Endothelial cell of umbilical vein (primary cell): ENCODE measurements around the gene GRID2. TPM values are rescaled to one million over a fixed set of nuclear protein-coding genes. Genes with fewer than 3 reads are reported as not detected.

ENCODE experiments used
- BruUV-seq: library from RNA; stranded (reverse); fragments of 400-500 nt; replicated peaks from 2 replicates; lab custom pipeline; 2021; lab: Mats Ljungman, UMichigan
- CTCF ChIA-PET: fragments of 300-600, 350-600 bp; sonication (Branson Sonifier 250); formaldehyde crosslinking; loops from one replicate; lab custom pipeline; 2021; ENCODE audit warnings: antibody characterized with exemption, inconsistent platforms; lab: Charles Lee
- POLR2A ChIA-PET: fragments of 300-600, 350-600 bp; sonication (Branson Sonifier 250); formaldehyde crosslinking; loops from one replicate; lab custom pipeline; 2021; ENCODE audit warnings: antibody characterized with exemption, inconsistent platforms; lab: Charles Lee
- DNase-seq: peaks from one replicate; pipeline ENCODE4 v3.0.0-alpha.2; 2011; ENCODE audit warnings: low read depth, low spot score
- FAIRE-seq: peaks from 2 replicates; lab custom pipeline; 2011; peaks lifted over from hg19 to GRCh38; lab: Jason Lieb, UNC
- H2AFZ ChIP-seq: 2 replicates; pipeline ENCODE4 v1.6.0; 2012; ENCODE audit warnings: low read depth, low read length, control low read depth, inconsistent platforms
- H3K27ac ChIP-seq: 2 replicates; pipeline ENCODE4 v1.5.1; 2011; ENCODE audit warnings: low read depth, mild to moderate bottlenecking, control low read depth, low read length, moderate library complexity; ENCODE audit not compliant: insufficient read depth
- H3K27me3 ChIP-seq, 2 experiments: 2 replicates each; pipeline versions ENCODE4 v1.6.0 to v1.6.1; 2011; ENCODE audit warnings: low read length in 2 of 2, mixed read lengths in 1 of 2; ENCODE audit not compliant: control insufficient read depth in 2 of 2, insufficient read depth in 2 of 2
- H3K36me3 ChIP-seq, 2 experiments: 2 replicates in 1 of 2; 3 replicates in 1 of 2; pipeline ENCODE4 v1.5.1; 2011; ENCODE audit warnings: low read length in 2 of 2, mild to moderate bottlenecking in 1 of 2, moderate library complexity in 1 of 2; ENCODE audit not compliant: control insufficient read depth in 2 of 2, insufficient read depth in 2 of 2; ENCODE audit errors: extremely low read depth in 1 of 2
- H3K4me1 ChIP-seq: 3 replicates; pipeline ENCODE4 v1.5.1; 2011; ENCODE audit warnings: mild to moderate bottlenecking, low read length; ENCODE audit not compliant: control insufficient read depth, insufficient read depth; ENCODE audit errors: extremely low read depth
- H3K4me2 ChIP-seq: 2 replicates; pipeline ENCODE4 v1.6.1; 2011; ENCODE audit warnings: low read length, control low read depth, mixed read lengths; ENCODE audit not compliant: insufficient read depth
- H3K4me3 ChIP-seq, 3 experiments: fragments of 200-600 bp in 1 of 3; sonication (generic), shearing (Covaris generic) in 1 of 3; replicated peaks in 1 of 3; 2 replicates each; pipeline ENCODE4 v1.5.1; 2011 to 2016; ENCODE audit warnings: control low read depth in 3 of 3, low read length in 3 of 3, mild to moderate bottlenecking in 2 of 3, inconsistent platforms in 1 of 3, low read depth in 1 of 3, moderate library complexity in 1 of 3; ENCODE audit not compliant: insufficient read depth in 1 of 3
- H3K79me2 ChIP-seq: 2 replicates; pipeline ENCODE4 v1.6.0; 2012; ENCODE audit warnings: low read length, inconsistent platforms; ENCODE audit not compliant: control insufficient read depth, insufficient read depth
- H3K9ac ChIP-seq: replicated peaks from 2 replicates; pipeline ENCODE3; 2011; ENCODE audit warnings: low read length, control low read depth; ENCODE audit not compliant: insufficient read depth; ENCODE audit errors: extremely low read depth
- H3K9me1 ChIP-seq: replicated peaks from 3 replicates; pipeline ENCODE4 v1.6.0; 2011; ENCODE audit warnings: mild to moderate bottlenecking, low read length; ENCODE audit not compliant: control insufficient read depth, insufficient read depth; ENCODE audit errors: extremely low read depth
- H3K9me3 ChIP-seq: replicated peaks from 2 replicates; pipeline ENCODE4 v1.5.1; 2012; ENCODE audit warnings: low read length, inconsistent platforms; ENCODE audit not compliant: control insufficient read depth, insufficient read depth
- H4K20me1 ChIP-seq: replicated peaks from 2 replicates; pipeline ENCODE3; 2011; ENCODE audit warnings: mild to moderate bottlenecking, low read length; ENCODE audit not compliant: control insufficient read depth, insufficient read depth; ENCODE audit errors: extremely low read depth
- CTCF ChIP-seq, 2 donors: IDR thresholded peaks; 1 replicate in 1 of 2; 2 replicates in 1 of 2; pipeline ENCODE4 v1.5.1; 2011; ENCODE audit warnings: low read length in 2 of 2, mild to moderate bottlenecking in 2 of 2, moderate library complexity in 2 of 2, control low read depth in 1 of 2, inconsistent platforms in 1 of 2, low read depth in 1 of 2; ENCODE audit not compliant: insufficient read depth in 1 of 2; ENCODE audit errors: extremely low read depth in 1 of 2
- EZH2 ChIP-seq: IDR thresholded peaks from 2 replicates; pipeline ENCODE4 v1.6.1; 2012; ENCODE audit warnings: borderline replicate concordance, low read depth, mild to moderate bottlenecking, moderate library complexity, low read length, inconsistent platforms; ENCODE audit not compliant: severe bottlenecking
- FOS ChIP-seq: IDR thresholded peaks from 2 replicates; pipeline ENCODE4 v1.6.1; 2011; ENCODE audit warnings: mild to moderate bottlenecking, low read length, moderate library complexity, borderline replicate concordance; ENCODE audit not compliant: insufficient read depth
- GATA2 ChIP-seq: IDR thresholded peaks from 2 replicates; pipeline ENCODE4 v1.7.0; 2011; ENCODE audit warnings: low read depth, mild to moderate bottlenecking, moderate library complexity, mixed read lengths, low read length; ENCODE audit not compliant: insufficient read length, insufficient read depth
- JUN ChIP-seq: IDR thresholded peaks from 2 replicates; pipeline ENCODE4 v1.6.1; 2011; ENCODE audit warnings: borderline replicate concordance, low read depth; ENCODE audit not compliant: insufficient read length, insufficient read depth
- MYC ChIP-seq: IDR thresholded peaks from one replicate; pipeline ENCODE4 v1.6.1; 2011; ENCODE audit warnings: mild to moderate bottlenecking, low read depth, low read length
- POLR2A ChIP-seq: IDR thresholded peaks from 2 replicates; pipeline ENCODE4 v1.6.1; 2012; ENCODE audit warnings: low read depth, mild to moderate bottlenecking, control low read depth, low read length
- POLR2AphosphoS5 ChIP-seq: IDR thresholded peaks from 2 replicates; pipeline ENCODE4 v1.6.1; 2012; ENCODE audit warnings: low read depth, mild to moderate bottlenecking, control low read depth, low read length, moderate library complexity; ENCODE audit not compliant: insufficient read depth
- dilution Hi-C: fragments of 300-500 bp; cut with MboI; formaldehyde crosslinking; loops from one replicate; pipeline ENCODE4 v1.15.0; 2019; ENCODE audit warnings: low sequenced_read_pairs; ENCODE audit not compliant: extremely low pct_ligation_motif_present
- intact Hi-C: fragments of 100-400 bp; cut with micrococcal nuclease; formaldehyde crosslinking; loops from one replicate; pipeline ENCODE4 v1.10.0; 2022
- polyA plus RNA-seq, 4 experiments: library from polyadenylated mRNA; depleted of rRNA in 3 of 4; stranded (reverse) in 3 of 4; unstranded in 1 of 4; fragments of >200 nt; gene quantifications; 2 replicates each; pipeline versions ENCODE4 v1.2.1 to v1.2.3, GENCODE V29; 2011 to 2012; ENCODE audit warnings: missing spikeins in 1 of 4
- total RNA-seq: library from RNA; stranded (reverse); gene quantifications from 2 replicates; pipeline ENCODE4 v1.2.3, GENCODE V29; 2021
- TF ChIP-seq, protein P1 (sequence below): IDR thresholded peaks from 2 replicates; pipeline ENCODE4 v1.6.1; 2011; ENCODE audit not compliant: insufficient read depth, insufficient read length

GRID2 gene
- total and polyA plus RNA-seq, 2 donors (not counting 3 experiments of a cell fraction or from before 2014, with no cell fraction given), result not detected

GRCh38 chr4:92357966-92358365 is 54.2 kb downstream of the GRID2 start:
- FAIRE-seq (no peak), DNase-seq (no peak)
- no peak for TF ChIP-seq CTCF (IDR thresholded peaks at IDR 0.05; ENCODE audit: extremely low read depth in 1 of 2, insufficient read depth in 1 of 2, low read depth in 1 of 2, low read length in 2 of 2)
- no peak for TF ChIP-seq GATA2
- no peak for TF ChIP-seq MYC
- no peak for TF ChIP-seq JUN
- TF ChIP-seq EZH2, result no peak
- TF ChIP-seq FOS, result no peak
- TF ChIP-seq, protein P1, sequence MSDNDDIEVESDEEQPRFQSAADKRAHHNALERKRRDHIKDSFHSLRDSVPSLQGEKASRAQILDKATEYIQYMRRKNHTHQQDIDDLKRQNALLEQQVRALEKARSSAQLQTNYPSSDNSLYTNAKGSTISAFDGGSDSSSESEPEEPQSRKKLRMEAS, result no peak
- TF ChIP-seq POLR2A, result no peak
- no peak for TF ChIP-seq POLR2AphosphoS5
- no peak overlapping the region for H2AFZ ChIP-seq
- no peaks in the 10 kb centered on the region for H3K9me3 ChIP-seq
- CTCF ChIA-PET, result interaction anchor here (0.6 to 1.4 kb wide), 2 partner anchors 18 to 30 kb away, joined by 3 to 5 read pairs; no protein-coding TSS in a partner anchor
- H4K20me1 ChIP-seq, result no peaks in the 10 kb centered on the region
- no peak overlapping the region for H3K9ac ChIP-seq
- no peaks in the 10 kb centered on the region for H3K36me3 ChIP-seq
- H3K79me2 ChIP-seq, result no peaks in the 10 kb centered on the region
- BruUV-seq, result no TSS peak
- H3K4me1 ChIP-seq, result no peaks in the 10 kb centered on the region
- no peak overlapping the region for H3K4me2 ChIP-seq
- H3K27ac ChIP-seq, result no peak overlapping the region
- dilution Hi-C loops, result no loop called here
- no peaks in the 10 kb centered on the region for H3K27me3 ChIP-seq
- no peak overlapping the region for H3K4me3 ChIP-seq
- intact Hi-C loops, result no loop called here
- H3K9me1 ChIP-seq, result no peaks in the 10 kb centered on the region
- POLR2A ChIA-PET, result no interaction called here
